Liver (tissue), 3 donors: ENCODE measurements around the gene CIBAR2.

ENCODE experiments used
- EGR1 ChIP-seq, 2 donors: IDR thresholded peaks; 2 replicates each; pipeline ENCODE4 v1.6.1; 2016 to 2018; ENCODE audit warnings: antibody characterized with exemption in 2 of 2, low read depth in 2 of 2
- FOXA2 ChIP-seq: IDR thresholded peaks from 2 replicates; pipeline ENCODE4 v1.6.1; 2016; ENCODE audit warnings: antibody characterized with exemption
- JUND ChIP-seq, 2 donors: IDR thresholded peaks; 2 replicates each; pipeline ENCODE4 v1.6.1; 2016; ENCODE audit warnings: antibody characterized with exemption in 2 of 2
- RXRA ChIP-seq, 2 donors: IDR thresholded peaks; 2 replicates each; pipeline ENCODE4 v1.6.1; 2017 to 2018; ENCODE audit warnings: antibody characterized with exemption in 2 of 2, mild to moderate bottlenecking in 1 of 2
- YY1 ChIP-seq: IDR thresholded peaks from 2 replicates; pipeline ENCODE4 v1.6.1; 2016; ENCODE audit warnings: antibody characterized with exemption, mild to moderate bottlenecking
- TF ChIP-seq, protein P1 (sequence below): IDR thresholded peaks from 2 replicates; pipeline ENCODE4 v1.6.1; 2016; ENCODE audit warnings: antibody characterized with exemption
- TF ChIP-seq, protein P2 (sequence below): fragments of 150-350 bp; IDR thresholded peaks from 2 replicates; pipeline ENCODE4 v1.5.1; 2017; ENCODE audit warnings: improper control_type of control experiment, low read depth, low read length; ENCODE audit not compliant: missing input control
- TF ChIP-seq, protein P3 (sequence below): IDR thresholded peaks from 2 replicates; pipeline ENCODE4 v1.6.1; 2016; ENCODE audit warnings: antibody characterized with exemption, mild to moderate bottlenecking
- TF ChIP-seq, protein P4 (sequence below): IDR thresholded peaks from 2 replicates; pipeline ENCODE4 v1.6.1; 2016; ENCODE audit warnings: antibody characterized with exemption
- donor health status: healthy.
- donor health status: healthy.

DNA sequence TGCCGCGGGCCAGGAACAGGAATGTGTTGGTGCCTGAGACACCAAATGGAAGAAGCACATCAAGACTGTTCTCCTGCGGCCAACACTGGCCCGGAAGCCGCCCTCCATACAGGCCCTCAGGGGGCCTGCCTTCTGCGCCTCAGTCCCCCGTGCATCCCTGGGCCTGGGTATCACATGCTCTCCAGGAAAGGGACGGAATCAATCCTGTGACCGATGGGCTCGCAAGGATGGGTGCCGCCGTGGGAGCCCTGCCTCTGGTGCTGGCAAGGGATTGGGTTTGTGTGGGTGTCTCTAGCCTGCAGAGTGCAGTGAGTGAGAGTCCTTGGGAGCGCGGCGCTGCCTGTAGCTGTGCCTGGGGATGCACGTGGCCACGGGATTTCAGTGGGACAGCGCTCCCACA, 19.4 kb downstream of the CIBAR2 start:
- TF ChIP-seq, protein P1, sequence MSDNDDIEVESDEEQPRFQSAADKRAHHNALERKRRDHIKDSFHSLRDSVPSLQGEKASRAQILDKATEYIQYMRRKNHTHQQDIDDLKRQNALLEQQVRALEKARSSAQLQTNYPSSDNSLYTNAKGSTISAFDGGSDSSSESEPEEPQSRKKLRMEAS, result no peak
- TF ChIP-seq, protein P2, sequence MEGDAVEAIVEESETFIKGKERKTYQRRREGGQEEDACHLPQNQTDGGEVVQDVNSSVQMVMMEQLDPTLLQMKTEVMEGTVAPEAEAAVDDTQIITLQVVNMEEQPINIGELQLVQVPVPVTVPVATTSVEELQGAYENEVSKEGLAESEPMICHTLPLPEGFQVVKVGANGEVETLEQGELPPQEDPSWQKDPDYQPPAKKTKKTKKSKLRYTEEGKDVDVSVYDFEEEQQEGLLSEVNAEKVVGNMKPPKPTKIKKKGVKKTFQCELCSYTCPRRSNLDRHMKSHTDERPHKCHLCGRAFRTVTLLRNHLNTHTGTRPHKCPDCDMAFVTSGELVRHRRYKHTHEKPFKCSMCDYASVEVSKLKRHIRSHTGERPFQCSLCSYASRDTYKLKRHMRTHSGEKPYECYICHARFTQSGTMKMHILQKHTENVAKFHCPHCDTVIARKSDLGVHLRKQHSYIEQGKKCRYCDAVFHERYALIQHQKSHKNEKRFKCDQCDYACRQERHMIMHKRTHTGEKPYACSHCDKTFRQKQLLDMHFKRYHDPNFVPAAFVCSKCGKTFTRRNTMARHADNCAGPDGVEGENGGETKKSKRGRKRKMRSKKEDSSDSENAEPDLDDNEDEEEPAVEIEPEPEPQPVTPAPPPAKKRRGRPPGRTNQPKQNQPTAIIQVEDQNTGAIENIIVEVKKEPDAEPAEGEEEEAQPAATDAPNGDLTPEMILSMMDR, result no peak
- TF ChIP-seq EGR1 (IDR thresholded peaks at IDR 0.05; ENCODE audit: low read depth in 2 of 2) (no peak), RXRA (IDR thresholded peaks at IDR 0.05) (no peak), YY1 (no peak), JUND (IDR thresholded peaks at IDR 0.05) (no peak), FOXA2 (no peak)
- TF ChIP-seq, protein P3, sequence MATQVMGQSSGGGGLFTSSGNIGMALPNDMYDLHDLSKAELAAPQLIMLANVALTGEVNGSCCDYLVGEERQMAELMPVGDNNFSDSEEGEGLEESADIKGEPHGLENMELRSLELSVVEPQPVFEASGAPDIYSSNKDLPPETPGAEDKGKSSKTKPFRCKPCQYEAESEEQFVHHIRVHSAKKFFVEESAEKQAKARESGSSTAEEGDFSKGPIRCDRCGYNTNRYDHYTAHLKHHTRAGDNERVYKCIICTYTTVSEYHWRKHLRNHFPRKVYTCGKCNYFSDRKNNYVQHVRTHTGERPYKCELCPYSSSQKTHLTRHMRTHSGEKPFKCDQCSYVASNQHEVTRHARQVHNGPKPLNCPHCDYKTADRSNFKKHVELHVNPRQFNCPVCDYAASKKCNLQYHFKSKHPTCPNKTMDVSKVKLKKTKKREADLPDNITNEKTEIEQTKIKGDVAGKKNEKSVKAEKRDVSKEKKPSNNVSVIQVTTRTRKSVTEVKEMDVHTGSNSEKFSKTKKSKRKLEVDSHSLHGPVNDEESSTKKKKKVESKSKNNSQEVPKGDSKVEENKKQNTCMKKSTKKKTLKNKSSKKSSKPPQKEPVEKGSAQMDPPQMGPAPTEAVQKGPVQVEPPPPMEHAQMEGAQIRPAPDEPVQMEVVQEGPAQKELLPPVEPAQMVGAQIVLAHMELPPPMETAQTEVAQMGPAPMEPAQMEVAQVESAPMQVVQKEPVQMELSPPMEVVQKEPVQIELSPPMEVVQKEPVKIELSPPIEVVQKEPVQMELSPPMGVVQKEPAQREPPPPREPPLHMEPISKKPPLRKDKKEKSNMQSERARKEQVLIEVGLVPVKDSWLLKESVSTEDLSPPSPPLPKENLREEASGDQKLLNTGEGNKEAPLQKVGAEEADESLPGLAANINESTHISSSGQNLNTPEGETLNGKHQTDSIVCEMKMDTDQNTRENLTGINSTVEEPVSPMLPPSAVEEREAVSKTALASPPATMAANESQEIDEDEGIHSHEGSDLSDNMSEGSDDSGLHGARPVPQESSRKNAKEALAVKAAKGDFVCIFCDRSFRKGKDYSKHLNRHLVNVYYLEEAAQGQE, result no peak
- TF ChIP-seq, protein P4, sequence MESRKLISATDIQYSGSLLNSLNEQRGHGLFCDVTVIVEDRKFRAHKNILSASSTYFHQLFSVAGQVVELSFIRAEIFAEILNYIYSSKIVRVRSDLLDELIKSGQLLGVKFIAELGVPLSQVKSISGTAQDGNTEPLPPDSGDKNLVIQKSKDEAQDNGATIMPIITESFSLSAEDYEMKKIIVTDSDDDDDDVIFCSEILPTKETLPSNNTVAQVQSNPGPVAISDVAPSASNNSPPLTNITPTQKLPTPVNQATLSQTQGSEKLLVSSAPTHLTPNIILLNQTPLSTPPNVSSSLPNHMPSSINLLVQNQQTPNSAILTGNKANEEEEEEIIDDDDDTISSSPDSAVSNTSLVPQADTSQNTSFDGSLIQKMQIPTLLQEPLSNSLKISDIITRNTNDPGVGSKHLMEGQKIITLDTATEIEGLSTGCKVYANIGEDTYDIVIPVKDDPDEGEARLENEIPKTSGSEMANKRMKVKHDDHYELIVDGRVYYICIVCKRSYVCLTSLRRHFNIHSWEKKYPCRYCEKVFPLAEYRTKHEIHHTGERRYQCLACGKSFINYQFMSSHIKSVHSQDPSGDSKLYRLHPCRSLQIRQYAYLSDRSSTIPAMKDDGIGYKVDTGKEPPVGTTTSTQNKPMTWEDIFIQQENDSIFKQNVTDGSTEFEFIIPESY, result no peak
